Activated T-helper 1 cell treated with anti-CD3 and anti-CD28 coated beads, Interleukin-12 subunit alpha, Interleukin-12 subunit beta, Interleukin-2, Interleukin-4 antibody, amounts not matched to agents 30 ng/mL and 10 ng/mL and 1 ng/mL, durations not matched to agents 14 hours and 24 hours and 36 hours (primary cell): ENCODE results near the gene LLGL2. TPM values are rescaled to one million over a fixed set of nuclear protein-coding genes. Genes with fewer than 3 reads are reported as not detected.

ENCODE experiments used
- DNase-seq: peaks from one replicate; pipeline ENCODE4 v3.0.0; 2021; ENCODE audit warnings: low spot score
- H3K27ac Mint-ChIP-seq: one replicate; pipeline ENCODE4 v1.8.0; 2021; ENCODE audit warnings: mild to moderate bottlenecking, mixed read lengths
- H3K27me3 Mint-ChIP-seq: one replicate; pipeline ENCODE4 v1.8.0; 2022; ENCODE audit warnings: mild to moderate bottlenecking, moderate library complexity, mixed read lengths; ENCODE audit not compliant: insufficient read depth
- H3K36me3 Mint-ChIP-seq: one replicate; pipeline ENCODE4 v1.8.0; 2021; ENCODE audit warnings: low read depth, mixed read lengths
- H3K4me1 Mint-ChIP-seq: one replicate; pipeline ENCODE4 v1.8.0; 2021; ENCODE audit warnings: low read depth, mixed read lengths
- H3K4me3 Mint-ChIP-seq: one replicate; pipeline ENCODE4 v1.8.0; 2021; ENCODE audit warnings: mild to moderate bottlenecking, moderate library complexity, mixed read lengths
- H3K9me3 Mint-ChIP-seq: one replicate; pipeline ENCODE4 v1.8.0; 2021; ENCODE audit warnings: mixed read lengths
- intact Hi-C: fragments of 100-400 bp; cut with micrococcal nuclease; formaldehyde crosslinking; loops from one replicate; pipeline ENCODE4 v1.15.1; 2024
- total RNA-seq: library from RNA; stranded (reverse); gene quantifications from 2 replicates; pipeline ENCODE4 v1.2.3, GENCODE V29; 2022

Gene LLGL2
- total RNA-seq, 1 donor from 2014 or later, result 8.2 TPM

DNA sequence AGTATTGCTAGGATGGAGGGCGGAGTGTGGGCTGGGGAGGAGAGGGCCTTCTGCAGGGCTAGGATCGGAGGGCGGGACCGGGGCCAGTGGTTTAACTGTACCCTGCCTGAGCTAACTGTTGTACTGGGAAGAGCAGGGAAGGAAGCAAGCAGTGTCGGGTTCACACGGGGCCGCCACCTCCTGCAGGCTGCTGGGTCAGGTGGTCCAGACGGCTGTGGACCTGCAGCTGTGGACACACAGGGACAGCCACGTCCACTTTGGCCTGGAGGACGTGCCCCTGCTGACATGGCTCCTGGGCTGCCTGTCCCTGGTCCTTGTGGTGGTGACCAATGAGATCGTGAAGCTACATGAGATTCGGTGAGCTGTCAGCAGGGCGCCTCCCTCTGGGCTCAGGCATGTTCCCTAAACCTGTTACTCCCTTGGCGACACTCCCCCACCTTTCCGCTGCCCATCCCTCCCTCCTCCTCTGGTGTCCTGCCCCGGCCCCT is 26.7 kb upstream of the LLGL2 start:
- H3K4me1 Mint-ChIP-seq, result no peaks in the 10 kb centered on the region
- no peak for DNase-seq
- H3K36me3 Mint-ChIP-seq, result peaks cover 8% of the 10 kb centered on the region
- no peak overlapping the region for H3K4me3 Mint-ChIP-seq
- no peaks in the 10 kb centered on the region for H3K27me3 Mint-ChIP-seq
- intact Hi-C loops, result no loop called here
- no peaks in the 10 kb centered on the region for H3K9me3 Mint-ChIP-seq
- H3K27ac Mint-ChIP-seq, result no peak overlapping the region

DNA sequence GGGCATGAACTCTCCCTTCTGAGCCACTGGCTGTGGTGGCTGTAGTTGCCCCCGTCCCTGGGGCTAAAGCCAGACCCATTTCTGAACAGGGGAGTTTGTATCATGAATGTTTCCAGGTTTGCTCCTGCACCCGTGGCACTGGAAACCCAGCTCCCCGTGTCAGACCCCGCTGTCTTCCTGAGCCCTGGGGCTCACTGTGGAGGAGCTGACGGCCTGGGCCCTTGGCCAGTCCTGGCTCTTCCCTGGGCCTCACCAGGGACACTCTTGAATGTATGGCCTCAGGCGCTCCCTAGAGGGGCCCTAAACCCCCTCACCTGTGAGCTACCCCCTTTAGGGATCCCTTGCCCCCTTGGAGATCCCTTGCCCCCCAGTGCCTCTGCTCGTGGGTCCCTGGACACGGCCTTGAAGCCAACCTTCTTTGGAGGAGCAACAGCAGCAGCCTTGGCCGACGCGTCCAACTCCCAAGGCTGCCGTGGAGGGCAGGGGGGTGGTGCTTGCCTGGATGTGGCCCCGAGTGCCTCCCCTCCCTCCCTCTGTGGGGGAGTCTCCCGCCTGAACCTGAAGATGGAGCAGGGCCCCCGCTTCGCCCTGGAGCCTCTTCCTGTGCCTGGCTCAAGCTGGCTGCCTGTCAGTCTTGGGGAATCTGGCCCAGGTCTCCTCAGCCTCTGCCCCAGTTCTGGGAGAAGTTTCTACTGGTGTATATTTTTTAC is 26.0 kb upstream of the LLGL2 start:
- Mint-ChIP-seq H3K27me3 (no peaks in the 10 kb centered on the region), H3K4me3 (no peak overlapping the region), H3K9me3 (no peaks in the 10 kb centered on the region), H3K27ac (no peak overlapping the region), H3K4me1 (no peaks in the 10 kb centered on the region), H3K36me3 (peaks cover 7% of the 10 kb centered on the region)
- intact Hi-C loops, result no loop called here
- DNase-seq, result no peak

DNA sequence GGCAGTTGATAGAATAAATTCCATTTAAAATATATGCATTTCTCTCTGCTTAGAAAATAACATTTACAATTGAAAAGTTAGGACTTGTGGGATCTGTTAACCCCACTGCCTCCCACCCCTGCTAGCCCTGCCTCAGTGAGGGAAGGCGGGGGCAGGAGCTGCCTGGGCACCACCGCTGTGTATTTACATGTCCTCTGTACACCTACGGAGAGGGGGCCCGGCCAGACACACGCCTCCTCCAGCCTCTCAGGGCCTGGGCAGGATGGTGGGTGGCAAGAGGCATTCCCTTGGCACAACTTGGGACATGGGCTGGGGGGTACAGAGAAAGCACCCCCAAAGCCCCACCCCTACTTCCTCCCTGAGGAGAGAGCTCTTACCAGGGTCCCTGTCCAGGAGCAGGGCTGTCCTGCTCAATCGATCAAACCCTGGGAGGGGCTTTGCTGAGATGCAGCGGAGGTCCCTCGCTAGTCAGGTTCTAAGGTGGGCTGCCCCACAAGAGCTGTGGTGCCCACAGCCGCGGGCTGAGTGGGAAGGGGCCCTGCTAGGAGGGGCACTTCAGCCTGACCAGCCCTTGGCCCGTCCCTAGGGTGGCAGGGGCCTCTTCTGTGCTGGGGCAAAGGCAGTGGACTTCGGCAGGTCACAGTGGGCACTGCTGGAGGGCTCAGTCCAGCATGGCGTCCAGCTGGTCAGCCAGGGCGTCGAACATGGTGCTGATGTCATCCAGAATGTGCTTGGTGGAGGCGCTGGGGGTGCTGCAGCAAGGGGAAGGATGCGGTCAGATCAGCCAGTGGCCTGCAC is 24.9 kb upstream of the LLGL2 start:
- Mint-ChIP-seq H3K9me3 (no peaks in the 10 kb centered on the region), H3K27ac (no peak overlapping the region), H3K27me3 (no peaks in the 10 kb centered on the region), H3K4me3 (no peak overlapping the region), H3K36me3 (peaks cover 6% of the 10 kb centered on the region), H3K4me1 (no peaks in the 10 kb centered on the region)
- intact Hi-C loops, result no loop called here
- no peak for DNase-seq

DNA sequence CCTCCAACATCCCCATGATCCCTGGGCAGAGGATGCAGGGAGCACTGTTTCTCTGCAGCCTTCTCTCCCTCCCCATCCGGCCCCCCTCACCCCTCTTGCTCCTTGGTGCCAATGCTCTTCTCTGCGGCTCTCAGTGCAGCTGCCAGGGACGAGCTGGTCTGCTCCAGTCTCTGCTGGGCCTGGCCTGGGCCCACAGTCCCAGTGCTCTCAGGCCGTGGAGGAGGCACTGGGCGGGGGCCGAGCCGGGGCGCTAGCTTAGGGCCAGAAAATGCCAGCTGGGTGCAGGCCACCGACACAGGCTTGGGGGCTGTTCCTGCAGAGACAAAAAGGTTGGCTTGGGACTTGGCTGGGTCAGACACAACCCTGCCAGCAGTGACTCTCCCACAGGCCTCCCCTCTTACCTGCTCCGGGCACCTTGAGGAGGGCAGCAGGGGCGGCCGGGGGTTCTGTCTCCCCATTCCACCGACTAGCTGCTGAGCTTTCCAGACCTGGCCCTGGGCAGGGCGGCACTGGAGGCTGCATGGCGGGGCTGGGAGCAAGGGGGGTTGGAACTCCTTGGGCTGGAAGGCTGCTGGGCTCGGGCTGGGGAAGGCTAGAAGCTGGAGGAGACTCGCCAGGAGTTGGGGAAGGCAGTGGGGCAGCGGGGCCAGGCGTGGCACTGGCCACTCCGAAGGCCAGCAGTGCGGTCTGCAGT is 24.0 kb upstream of the LLGL2 start:
- no peaks in the 10 kb centered on the region for H3K27me3 Mint-ChIP-seq
- H3K9me3 Mint-ChIP-seq, result no peaks in the 10 kb centered on the region
- peaks cover 3% of the 10 kb centered on the region for H3K36me3 Mint-ChIP-seq
- H3K4me3 Mint-ChIP-seq, result no peak overlapping the region
- intact Hi-C loops, result no loop called here
- no peaks in the 10 kb centered on the region for H3K4me1 Mint-ChIP-seq
- DNase-seq, result no peak
- no peak overlapping the region for H3K27ac Mint-ChIP-seq

DNA sequence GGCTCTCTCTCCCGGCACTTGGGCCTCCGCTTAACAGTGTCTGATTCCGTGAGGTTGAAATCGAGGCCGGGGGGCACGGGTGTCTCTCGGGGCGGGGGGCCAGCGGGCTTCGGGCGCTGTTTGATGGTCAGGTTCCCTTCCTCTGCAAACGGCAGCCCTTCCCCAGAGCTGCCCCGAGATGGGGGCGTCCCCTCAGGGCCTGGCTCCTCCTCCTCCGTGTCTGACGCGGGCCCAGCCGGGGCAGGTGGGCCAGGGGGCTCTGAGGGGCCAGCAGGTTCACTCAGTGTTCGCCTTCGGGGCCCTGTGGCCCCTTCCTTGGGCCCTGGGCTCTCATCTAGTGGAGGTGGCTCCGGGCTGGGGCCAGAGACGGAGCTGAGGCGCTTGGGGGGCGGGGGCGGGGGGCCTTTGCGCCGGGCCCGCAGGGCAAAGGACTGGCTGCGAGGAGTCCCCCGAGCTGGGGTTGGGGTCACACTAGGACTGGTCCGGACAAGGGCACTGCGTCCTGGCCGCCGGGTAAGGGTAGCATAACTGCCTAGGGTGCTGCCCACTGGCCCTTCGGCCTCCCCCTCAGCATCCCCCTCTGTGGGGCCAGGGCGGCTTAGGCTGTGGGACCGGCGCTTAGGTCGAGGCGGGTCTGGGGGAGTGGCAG is 23.3 kb upstream of the LLGL2 start:
- Mint-ChIP-seq H3K27ac (no peak overlapping the region), H3K9me3 (no peaks in the 10 kb centered on the region), H3K4me3 (no peak overlapping the region), H3K4me1 (no peaks in the 10 kb centered on the region), H3K27me3 (no peaks in the 10 kb centered on the region), H3K36me3 (peaks cover 3% of the 10 kb centered on the region)
- intact Hi-C loops, result no loop called here
- DNase-seq, result no peak

DNA sequence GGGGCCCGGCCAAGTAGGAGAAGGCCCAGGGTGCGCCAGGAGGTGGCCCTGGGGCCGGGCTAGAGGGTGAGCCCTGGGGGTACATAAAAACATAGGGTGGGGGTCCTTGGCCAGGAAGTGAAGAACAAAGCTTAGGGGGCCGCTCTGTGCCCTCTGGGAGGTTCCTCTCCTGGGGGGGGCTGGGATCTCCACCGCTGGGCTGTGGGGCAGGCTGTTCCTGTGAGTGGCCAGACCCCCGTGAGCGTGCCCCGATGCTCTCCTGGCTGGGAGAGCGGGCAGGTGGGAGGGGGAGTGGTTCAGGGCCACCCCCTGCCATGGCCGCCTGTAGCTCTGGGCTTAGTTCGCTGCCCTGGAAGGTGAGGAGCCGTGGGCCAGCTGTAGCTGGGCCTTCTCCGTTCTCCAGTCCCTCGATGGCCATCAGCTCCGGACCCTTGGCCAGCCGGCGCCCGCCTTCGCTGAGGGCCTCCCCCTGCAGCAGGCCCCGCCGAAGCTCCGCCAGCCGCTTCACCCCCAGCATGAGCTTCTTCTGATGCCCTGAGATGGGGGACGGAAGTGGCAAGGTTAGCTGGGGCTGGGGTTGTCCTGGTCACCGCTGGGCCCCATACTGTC is 22.7 kb upstream of the LLGL2 start:
- intact Hi-C loops, result no loop called here
- Mint-ChIP-seq H3K4me1 (no peaks in the 10 kb centered on the region), H3K4me3 (no peak overlapping the region), H3K36me3 (no peaks in the 10 kb centered on the region), H3K27ac (no peak overlapping the region), H3K27me3 (no peaks in the 10 kb centered on the region), H3K9me3 (no peaks in the 10 kb centered on the region)
- DNase-seq, result no peak

DNA sequence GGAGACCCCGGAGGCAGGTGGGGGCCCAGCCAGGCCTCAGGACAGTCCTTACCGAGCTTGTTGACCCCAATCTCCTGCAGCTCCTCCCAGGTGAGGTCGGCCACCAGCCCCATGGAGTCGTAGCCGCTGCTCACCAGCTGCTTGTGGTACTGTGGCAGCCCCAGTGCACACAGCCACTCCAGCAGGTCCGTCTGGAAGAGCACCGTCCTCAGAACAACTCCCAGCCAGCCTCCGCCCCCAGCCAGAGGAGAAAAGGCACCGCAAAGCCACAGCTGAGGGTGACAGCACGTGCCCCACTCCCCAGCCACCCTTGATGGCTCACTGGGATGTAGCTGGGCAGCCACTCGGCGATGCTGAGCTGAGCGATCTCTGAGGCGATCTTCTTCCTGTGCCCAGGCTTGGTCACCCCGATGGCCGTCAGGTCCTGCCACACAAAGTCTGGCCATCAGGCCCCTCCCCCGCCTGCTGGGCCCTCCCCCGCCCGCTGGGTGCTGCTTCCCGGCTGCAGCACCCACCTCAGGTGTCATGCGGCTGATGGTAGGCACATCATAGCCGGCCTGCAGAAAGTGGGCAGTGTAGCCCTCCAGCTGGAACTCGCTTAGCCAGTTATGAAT is 22.1 kb upstream of the LLGL2 start:
- Mint-ChIP-seq H3K4me1 (no peaks in the 10 kb centered on the region), H3K27me3 (no peaks in the 10 kb centered on the region), H3K27ac (no peak overlapping the region), H3K36me3 (no peaks in the 10 kb centered on the region), H3K4me3 (no peak overlapping the region), H3K9me3 (no peaks in the 10 kb centered on the region)
- no peak for DNase-seq
- intact Hi-C loops, result no loop called here

DNA sequence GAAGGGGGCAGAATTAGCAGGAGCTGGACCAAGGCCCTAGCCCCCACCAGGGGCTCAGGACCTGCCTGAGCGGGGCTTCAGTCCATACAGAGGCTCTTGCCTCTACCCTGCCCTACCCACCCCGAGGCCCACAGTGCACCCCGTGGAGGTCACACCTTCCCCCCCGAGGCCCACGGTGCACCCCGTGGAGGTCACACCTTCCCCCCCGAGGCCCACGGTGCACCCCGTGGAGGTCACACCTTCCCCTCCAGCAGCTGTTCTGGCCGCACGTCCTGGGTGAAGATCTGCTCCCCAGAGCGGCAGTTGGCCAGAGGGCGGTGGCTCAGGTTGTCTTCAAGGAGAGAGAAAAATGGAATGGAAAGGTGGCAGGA is 21.5 kb upstream of the LLGL2 start:
- intact Hi-C loops, result no loop called here
- H3K9me3 Mint-ChIP-seq, result no peaks in the 10 kb centered on the region
- H3K27ac Mint-ChIP-seq, result no peak overlapping the region
- H3K4me3 Mint-ChIP-seq, result no peak overlapping the region
- no peaks in the 10 kb centered on the region for H3K27me3 Mint-ChIP-seq
- H3K36me3 Mint-ChIP-seq, result no peaks in the 10 kb centered on the region
- no peak for DNase-seq
- H3K4me1 Mint-ChIP-seq, result no peaks in the 10 kb centered on the region

DNA sequence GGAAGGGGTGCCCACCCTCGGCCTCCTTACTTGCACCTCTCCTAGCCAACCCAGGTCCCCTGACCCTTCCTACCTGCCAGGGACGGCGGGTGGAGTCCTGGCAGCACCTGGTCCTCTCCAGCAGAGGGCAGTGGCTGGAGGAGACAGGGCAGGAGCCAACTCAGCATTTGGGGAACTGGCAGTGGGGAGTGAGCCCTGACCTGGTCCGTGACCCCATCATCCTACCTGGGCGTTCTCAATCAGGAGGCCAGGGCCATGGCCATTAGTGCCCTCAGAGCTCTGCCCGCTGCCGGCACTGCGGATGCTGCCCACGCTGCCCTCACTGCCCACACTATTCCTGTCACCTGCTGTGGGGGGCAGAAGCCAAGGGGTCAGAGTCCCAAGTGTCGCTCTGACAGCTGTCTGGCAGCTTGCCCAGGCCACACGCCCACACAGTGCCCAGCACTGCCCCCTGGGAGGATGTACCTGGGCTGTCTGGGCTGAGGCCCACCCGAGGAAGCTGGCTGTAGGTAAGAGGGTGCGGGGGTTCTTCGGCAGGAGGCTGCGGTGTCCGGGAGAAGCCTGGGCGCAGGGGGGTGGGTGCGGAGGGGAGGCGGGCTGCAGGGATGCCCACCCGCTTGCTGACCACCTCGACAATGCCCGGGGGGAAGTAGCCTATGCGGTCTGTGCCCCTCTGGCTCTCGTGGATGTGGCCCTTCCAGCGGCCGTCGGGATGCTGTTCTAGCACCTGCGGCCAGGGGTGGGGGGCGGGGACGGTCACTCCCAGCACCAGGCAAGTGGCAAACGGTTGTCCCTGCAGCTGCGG is 20.9 kb upstream of the LLGL2 start:
- no peaks in the 10 kb centered on the region for H3K36me3 Mint-ChIP-seq
- peak; percentile 19 for DNase-seq
- no peak overlapping the region for H3K4me3 Mint-ChIP-seq
- H3K4me1 Mint-ChIP-seq, result no peaks in the 10 kb centered on the region
- intact Hi-C loops, result no loop called here
- peaks cover 2% of the 10 kb centered on the region for H3K27me3 Mint-ChIP-seq
- no peaks in the 10 kb centered on the region for H3K9me3 Mint-ChIP-seq
- no peak overlapping the region for H3K27ac Mint-ChIP-seq

DNA sequence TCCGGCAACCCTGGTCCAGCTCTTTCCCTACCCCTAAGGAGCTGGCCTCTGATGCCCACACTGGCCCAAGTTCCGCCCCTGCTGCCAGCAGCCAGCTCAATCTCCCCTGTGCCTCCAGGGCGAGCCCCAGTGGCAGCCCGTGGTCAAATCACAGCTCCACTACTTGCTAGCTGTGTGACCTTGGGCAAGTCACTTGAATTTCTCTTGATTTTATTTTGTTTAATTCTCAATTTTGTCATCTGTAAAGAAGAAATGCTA is 20.4 kb upstream of the LLGL2 start:
- no peak overlapping the region for H3K27ac Mint-ChIP-seq
- no peak overlapping the region for H3K4me3 Mint-ChIP-seq
- intact Hi-C loops, result no loop called here

DNA sequence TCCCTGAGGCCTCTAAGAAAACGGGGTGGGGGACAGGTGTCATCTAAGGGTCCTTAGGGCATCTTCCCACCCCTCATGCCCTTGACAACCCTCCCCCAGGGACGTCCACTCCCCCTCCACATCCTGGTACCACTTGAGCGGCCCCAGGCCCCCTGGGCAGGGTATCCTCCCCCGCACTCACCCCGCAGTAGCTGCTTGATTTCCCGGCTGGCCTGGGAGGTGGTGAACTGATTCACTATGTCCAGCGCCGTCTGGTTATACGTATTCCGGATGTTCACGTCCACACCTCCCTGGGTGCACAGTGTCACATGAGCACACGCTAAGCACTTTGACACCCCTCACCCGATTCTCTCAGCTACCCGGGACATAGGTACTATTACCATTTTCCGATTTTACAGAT is 19.9 kb upstream of the LLGL2 start:
- intact Hi-C loops, result no loop called here
- H3K4me3 Mint-ChIP-seq, result no peak overlapping the region
- no peaks in the 10 kb centered on the region for H3K9me3 Mint-ChIP-seq
- no peaks in the 10 kb centered on the region for H3K4me1 Mint-ChIP-seq
- H3K36me3 Mint-ChIP-seq, result no peaks in the 10 kb centered on the region
- no peak for DNase-seq
- no peak overlapping the region for H3K27ac Mint-ChIP-seq
- H3K27me3 Mint-ChIP-seq, result peaks cover 4% of the 10 kb centered on the region

More for the DNA sequence above, 20.4 kb upstream of the LLGL2 start:
- Mint-ChIP-seq H3K4me1 (no peaks in the 10 kb centered on the region), H3K9me3 (no peaks in the 10 kb centered on the region), H3K36me3 (no peaks in the 10 kb centered on the region), H3K27me3 (peaks cover 4% of the 10 kb centered on the region)
- no peak for DNase-seq

DNA sequence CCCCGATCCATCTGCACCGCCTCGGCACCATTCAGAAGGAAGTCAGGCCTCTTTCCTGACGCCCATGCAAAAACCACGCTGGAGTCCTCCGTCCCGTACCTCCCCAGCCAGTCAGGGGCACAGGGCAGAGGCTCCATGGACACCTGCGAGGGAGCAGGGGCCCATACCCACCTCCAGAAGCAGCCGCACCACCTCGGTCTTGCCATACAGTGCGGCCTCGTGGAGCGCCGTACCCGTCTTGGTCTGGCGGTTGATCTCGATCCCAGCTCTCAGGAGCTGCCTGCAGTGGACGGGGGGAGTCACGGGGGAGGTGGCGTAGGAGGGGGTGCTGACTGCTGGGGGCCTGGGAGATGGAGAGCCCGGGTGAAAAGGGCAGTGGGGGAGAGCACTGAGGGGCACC is 19.4 kb upstream of the LLGL2 start:
- Mint-ChIP-seq H3K27ac (no peak overlapping the region), H3K4me1 (no peaks in the 10 kb centered on the region), H3K9me3 (no peaks in the 10 kb centered on the region), H3K27me3 (peaks cover 5% of the 10 kb centered on the region), H3K4me3 (no peak overlapping the region), H3K36me3 (no peaks in the 10 kb centered on the region)
- intact Hi-C loops, result no loop called here
- no peak for DNase-seq
